ENCODE data around the gene DCAF8. TPM values are rescaled to one million over a fixed set of nuclear protein-coding genes. Genes with fewer than 3 reads are reported as not detected.

DCAF8 gene
- total and polyA plus RNA-seq, 2 donors (not counting 3 experiments of a cell fraction or from before 2014, with no cell fraction given) = 85.5 to 106 TPM

DNA sequence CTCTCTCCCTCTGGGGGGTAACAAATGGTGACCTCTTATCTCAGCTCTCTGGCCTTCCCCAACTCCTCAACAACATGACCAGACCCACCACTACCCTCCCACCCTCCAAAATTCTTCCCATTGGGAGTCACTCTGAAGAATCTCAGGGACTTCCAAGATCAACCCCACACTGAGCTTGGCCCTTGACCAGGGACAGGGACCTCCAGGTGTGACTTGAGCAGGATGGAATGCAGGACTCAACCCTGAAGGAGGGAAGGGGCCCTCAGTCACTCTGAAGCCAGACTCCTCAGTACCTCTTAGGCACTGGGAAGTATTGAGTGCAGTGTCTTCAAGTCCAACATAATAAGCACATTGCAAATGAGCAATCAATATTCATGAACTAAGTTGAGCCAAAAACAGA is 70.1 kb downstream of the DCAF8 start:
- BruUV-seq (replicated peaks) = no TSS peak
- Histone ChIP-seq H3K9ac (replicated peaks; ENCODE audit: extremely low read depth, insufficient read depth, low read length) (no peak overlapping the region), H3K4me3 (replicated peaks in 1 of 3; ENCODE audit: insufficient read depth in 1 of 3, low read depth in 1 of 3, low read length in 3 of 3) (no peak overlapping the region), H3K9me3 (replicated peaks; ENCODE audit: control insufficient read depth, insufficient read depth, low read length) (no peaks in the 10 kb centered on the region), H3K36me3 (ENCODE audit: control insufficient read depth in 2 of 2, extremely low read depth in 1 of 2, insufficient read depth in 2 of 2, low read length in 2 of 2) (no peaks in the 10 kb centered on the region), H3K27me3 (ENCODE audit: control insufficient read depth in 2 of 2, insufficient read depth in 2 of 2, low read length in 2 of 2) (peaks cover 0 to 1% of the 10 kb centered on the region in 2 experiments), H3K4me2 (ENCODE audit: insufficient read depth, low read length) (no peak overlapping the region), H3K4me1 (ENCODE audit: control insufficient read depth, extremely low read depth, insufficient read depth, low read length) (peaks cover 5% of the 10 kb centered on the region), H3K79me2 (ENCODE audit: control insufficient read depth, insufficient read depth, low read length) (no peaks in the 10 kb centered on the region), H4K20me1 (replicated peaks; ENCODE audit: control insufficient read depth, extremely low read depth, insufficient read depth, low read length) (no peaks in the 10 kb centered on the region), H3K9me1 (replicated peaks; ENCODE audit: control insufficient read depth, extremely low read depth, insufficient read depth, low read length) (no peaks in the 10 kb centered on the region), H3K27ac (ENCODE audit: insufficient read depth, low read depth, low read length) (no peak overlapping the region), H2AFZ (ENCODE audit: low read depth, low read length) (no peak overlapping the region)
- DNase-seq (ENCODE audit: low read depth, low spot score) (no peak), FAIRE-seq (no peak)
- ChIA-PET POLR2A (no interaction called here), CTCF (interaction anchor here (1.5 to 5.7 kb wide), 11 partner anchors 15 to 184 kb away, joined by 5 to 511 read pairs (median 37); partner anchors contain the start of genes PEA15 and PEX19)
- intact Hi-C loops (cut with micrococcal nuclease) (no loop called here), dilution Hi-C loops (cut with MboI; ENCODE audit: extremely low pct_ligation_motif_present, low sequenced_read_pairs) (no loop called here)
- TF ChIP-seq, protein P1, sequence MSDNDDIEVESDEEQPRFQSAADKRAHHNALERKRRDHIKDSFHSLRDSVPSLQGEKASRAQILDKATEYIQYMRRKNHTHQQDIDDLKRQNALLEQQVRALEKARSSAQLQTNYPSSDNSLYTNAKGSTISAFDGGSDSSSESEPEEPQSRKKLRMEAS (IDR thresholded peaks at IDR 0.05; ENCODE audit: insufficient read depth, insufficient read length) = no peak
- TF ChIP-seq, protein P2, sequence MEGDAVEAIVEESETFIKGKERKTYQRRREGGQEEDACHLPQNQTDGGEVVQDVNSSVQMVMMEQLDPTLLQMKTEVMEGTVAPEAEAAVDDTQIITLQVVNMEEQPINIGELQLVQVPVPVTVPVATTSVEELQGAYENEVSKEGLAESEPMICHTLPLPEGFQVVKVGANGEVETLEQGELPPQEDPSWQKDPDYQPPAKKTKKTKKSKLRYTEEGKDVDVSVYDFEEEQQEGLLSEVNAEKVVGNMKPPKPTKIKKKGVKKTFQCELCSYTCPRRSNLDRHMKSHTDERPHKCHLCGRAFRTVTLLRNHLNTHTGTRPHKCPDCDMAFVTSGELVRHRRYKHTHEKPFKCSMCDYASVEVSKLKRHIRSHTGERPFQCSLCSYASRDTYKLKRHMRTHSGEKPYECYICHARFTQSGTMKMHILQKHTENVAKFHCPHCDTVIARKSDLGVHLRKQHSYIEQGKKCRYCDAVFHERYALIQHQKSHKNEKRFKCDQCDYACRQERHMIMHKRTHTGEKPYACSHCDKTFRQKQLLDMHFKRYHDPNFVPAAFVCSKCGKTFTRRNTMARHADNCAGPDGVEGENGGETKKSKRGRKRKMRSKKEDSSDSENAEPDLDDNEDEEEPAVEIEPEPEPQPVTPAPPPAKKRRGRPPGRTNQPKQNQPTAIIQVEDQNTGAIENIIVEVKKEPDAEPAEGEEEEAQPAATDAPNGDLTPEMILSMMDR (IDR thresholded peaks at IDR 0.05; ENCODE audit: extremely low read depth in 1 of 2, insufficient read depth in 1 of 2, low read depth in 1 of 2, low read length in 2 of 2) = no peak

DNA sequence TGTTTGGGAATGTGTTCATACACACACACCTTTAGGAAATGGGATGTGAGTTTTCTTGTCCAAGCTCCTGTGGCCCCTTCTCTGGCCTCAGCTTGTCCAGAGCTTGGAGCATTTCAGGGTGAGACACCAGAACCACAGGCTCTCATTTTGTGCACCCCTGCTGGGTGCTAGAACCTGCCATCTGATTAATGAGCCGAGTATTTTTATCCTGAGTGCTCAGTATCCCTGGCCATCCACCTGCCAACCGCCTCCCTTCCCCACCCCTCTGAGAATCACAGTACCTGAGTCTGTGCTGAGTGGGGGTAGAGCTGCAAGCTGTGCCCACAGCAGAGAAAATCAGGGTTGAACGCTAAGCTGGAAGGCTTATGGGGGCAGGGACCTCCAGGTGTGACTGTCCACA is 70.6 kb downstream of the DCAF8 start:
- BruUV-seq (replicated peaks) = no TSS peak
- H4K20me1 ChIP-seq (replicated peaks; ENCODE audit: control insufficient read depth, extremely low read depth, insufficient read depth, low read length) = no peaks in the 10 kb centered on the region
- intact Hi-C loops (cut with micrococcal nuclease) (no loop called here), dilution Hi-C loops (cut with MboI; ENCODE audit: extremely low pct_ligation_motif_present, low sequenced_read_pairs) (no loop called here)
- no peak overlapping the region for H3K4me2 ChIP-seq (ENCODE audit: insufficient read depth, low read length)
- ChIA-PET CTCF (interaction anchor here (2.3 to 5.7 kb wide), 5 partner anchors 29 to 99 kb away, joined by 9 to 511 read pairs (median 205); partner anchors contain the start of gene PEX19), POLR2A (no interaction called here)
- DNase-seq (ENCODE audit: low read depth, low spot score) (no peak), FAIRE-seq (no peak)
- peaks cover 0 to 3% of the 10 kb centered on the region in 2 experiments for H3K27me3 ChIP-seq (ENCODE audit: control insufficient read depth in 2 of 2, insufficient read depth in 2 of 2, low read length in 2 of 2)
- no peak overlapping the region for H2AFZ ChIP-seq (ENCODE audit: low read depth, low read length)
- H3K27ac ChIP-seq (ENCODE audit: insufficient read depth, low read depth, low read length) = no peak overlapping the region
- H3K4me3 ChIP-seq (replicated peaks in 1 of 3; ENCODE audit: insufficient read depth in 1 of 3, low read depth in 1 of 3, low read length in 3 of 3) = no peak overlapping the region
- H3K9me1 ChIP-seq (replicated peaks; ENCODE audit: control insufficient read depth, extremely low read depth, insufficient read depth, low read length) = no peaks in the 10 kb centered on the region
- no peaks in the 10 kb centered on the region for H3K9me3 ChIP-seq (replicated peaks; ENCODE audit: control insufficient read depth, insufficient read depth, low read length)
- no peaks in the 10 kb centered on the region for H3K79me2 ChIP-seq (ENCODE audit: control insufficient read depth, insufficient read depth, low read length)
- H3K36me3 ChIP-seq (ENCODE audit: control insufficient read depth in 2 of 2, extremely low read depth in 1 of 2, insufficient read depth in 2 of 2, low read length in 2 of 2) = no peaks in the 10 kb centered on the region
- TF ChIP-seq, protein P2 (IDR thresholded peaks at IDR 0.05; ENCODE audit: extremely low read depth in 1 of 2, insufficient read depth in 1 of 2, low read depth in 1 of 2, low read length in 2 of 2) = no peak
- no peak for TF ChIP-seq MYC (IDR thresholded peaks at IDR 0.05; ENCODE audit: low read depth, low read length)
- no peak for TF ChIP-seq GATA2 (IDR thresholded peaks at IDR 0.05; ENCODE audit: insufficient read depth, insufficient read length, low read depth, low read length)
- no peak for TF ChIP-seq FOS (IDR thresholded peaks at IDR 0.05; ENCODE audit: borderline replicate concordance, insufficient read depth, low read length)
- TF ChIP-seq, protein P1 (IDR thresholded peaks at IDR 0.05; ENCODE audit: insufficient read depth, insufficient read length) = no peak
- TF ChIP-seq POLR2AphosphoS5 (IDR thresholded peaks at IDR 0.05; ENCODE audit: insufficient read depth, low read depth, low read length) = no peak
- TF ChIP-seq EZH2 (IDR thresholded peaks at IDR 0.05; ENCODE audit: borderline replicate concordance, low read depth, low read length, severe bottlenecking) = no peak
- TF ChIP-seq POLR2A (IDR thresholded peaks at IDR 0.05; ENCODE audit: low read depth, low read length) = no peak
- TF ChIP-seq JUN (IDR thresholded peaks at IDR 0.05; ENCODE audit: borderline replicate concordance, insufficient read depth, insufficient read length, low read depth) = no peak
- no peak overlapping the region for H3K9ac ChIP-seq (replicated peaks; ENCODE audit: extremely low read depth, insufficient read depth, low read length)
- H3K4me1 ChIP-seq (ENCODE audit: control insufficient read depth, extremely low read depth, insufficient read depth, low read length) = peaks cover 5% of the 10 kb centered on the region

Data from endothelial cell of umbilical vein (primary cell).